ENCODE measurements around the gene TBL1X.
"Not testable (repeated sequence)": the region's sequence is repeated elsewhere in the genome, so short reads cannot be mapped to it uniquely, and the experiment has no call there.

TBL1X gene

GRCh38 chrX:9500584-9500983 is 35.7 kb downstream of the TBL1X start:
- no peak for DNase-seq

- no peak for DNase-seq
Measured at GRCh38 chrX:9501362-9501761, 36.5 kb downstream of the TBL1X start.

- DNase-seq: no peak
Measured at GRCh38 chrX:9503261-9503660, 38.4 kb downstream of the TBL1X start.

GRCh38 chrX:9510366-9510765 is 45.5 kb downstream of the TBL1X start:
- no peak for DNase-seq

- DNase-seq: no peak
Measured at GRCh38 chrX:9510980-9511379, 46.1 kb downstream of the TBL1X start.

GRCh38 chrX:9515489-9515888 is 50.6 kb downstream of the TBL1X start:
- no peak for DNase-seq

- no peak for DNase-seq
Measured at GRCh38 chrX:9515973-9516538, 51.2 kb downstream of the TBL1X start.

GRCh38 chrX:9516635-9517034 is 51.8 kb downstream of the TBL1X start:
- no peak for DNase-seq

- no peak for DNase-seq
Measured at GRCh38 chrX:9518051-9518450, 53.2 kb downstream of the TBL1X start.

GRCh38 chrX:9518889-9519288 is 54.0 kb downstream of the TBL1X start:
- no peak for DNase-seq

GRCh38 chrX:9519546-9520216 is 54.8 kb downstream of the TBL1X start:
- no peak for DNase-seq

GRCh38 chrX:9520217-9520590 is 55.3 kb downstream of the TBL1X start:
- no peak for DNase-seq

- no peak for DNase-seq
Measured at GRCh38 chrX:9522378-9523155, 57.7 kb downstream of the TBL1X start.

- DNase-seq: no peak
Measured at GRCh38 chrX:9525511-9526248, 60.8 kb downstream of the TBL1X start.

- no peak for DNase-seq
Measured at GRCh38 chrX:9526965-9527364, 62.1 kb downstream of the TBL1X start.

- no peak for DNase-seq
Measured at GRCh38 chrX:9528498-9528897, 63.6 kb downstream of the TBL1X start.

- no peak for DNase-seq
Measured at GRCh38 chrX:9529223-9529622, 64.4 kb downstream of the TBL1X start.

- peak; percentile 49 for DNase-seq
Measured at GRCh38 chrX:9530848-9531274, 66.0 kb downstream of the TBL1X start.

- DNase-seq: no peak
Measured at GRCh38 chrX:9532349-9532748, 67.5 kb downstream of the TBL1X start.

GRCh38 chrX:9533611-9534010 is 68.8 kb downstream of the TBL1X start:
- no peak for DNase-seq

GRCh38 chrX:9534686-9535085 is 69.8 kb downstream of the TBL1X start:
- DNase-seq: no peak

GRCh38 chrX:9535101-9535500 is 70.2 kb downstream of the TBL1X start:
- DNase-seq: no peak

GRCh38 chrX:9536156-9536555 is 71.3 kb downstream of the TBL1X start:
- not testable (repeated sequence) for DNase-seq

GRCh38 chrX:9537781-9538180 is 72.9 kb downstream of the TBL1X start:
- no peak for DNase-seq

All from activated T-cell treated with anti-CD3 and anti-CD28 coated beads, Interleukin-2, amount 50 U/mL, for 1 hour (primary cell).